Fibroblast of pulmonary artery (primary cell): Measurements from ENCODE around the gene CASZ1.

Experiments used
- DNase-seq: peaks from one replicate; pipeline ENCODE4 v3.0.0-alpha.2; 2010; ENCODE audit warnings: low read depth
- H3K4me3 ChIP-seq: replicated peaks from 2 replicates; pipeline ENCODE4 v1.5.1; 2011; ENCODE audit warnings: low read depth, mild to moderate bottlenecking, control low read depth, low read length, moderate library complexity
- CTCF ChIP-seq: IDR thresholded peaks from 2 replicates; pipeline ENCODE4 v1.5.1; 2011; ENCODE audit warnings: mild to moderate bottlenecking, control low read depth, low read length, inconsistent platforms; ENCODE audit errors: missing control alignments

CASZ1 gene

GRCh38 chr1:10662824-10663677 lies 133.4 kb downstream of the CASZ1 start:
- no peak for DNase-seq
- no peak for TF ChIP-seq CTCF
- no peak overlapping the region for H3K4me3 ChIP-seq

GRCh38 chr1:10662090-10662688 lies 134.3 kb downstream of the CASZ1 start:
- no peak for DNase-seq
- no peak for TF ChIP-seq CTCF
- H3K4me3 ChIP-seq: no peak overlapping the region

- no peak overlapping the region for H3K4me3 ChIP-seq
- no peak for DNase-seq
- TF ChIP-seq CTCF: no peak
Observed at GRCh38 chr1:10661453-10661852, 135.0 kb downstream of the CASZ1 start.

- no peak overlapping the region for H3K4me3 ChIP-seq
- no peak for TF ChIP-seq CTCF
- no peak for DNase-seq
Observed at GRCh38 chr1:10659646-10660540, 136.6 kb downstream of the CASZ1 start.

GRCh38 chr1:10659218-10659617 lies 137.2 kb downstream of the CASZ1 start:
- DNase-seq: no peak
- TF ChIP-seq CTCF: no peak
- no peak overlapping the region for H3K4me3 ChIP-seq

- TF ChIP-seq CTCF: no peak
- H3K4me3 ChIP-seq: no peak overlapping the region
- DNase-seq: no peak
Observed at GRCh38 chr1:10658396-10659066, 137.9 kb downstream of the CASZ1 start.
